Activated CD4-positive, alpha-beta T cell treated with anti-CD3 and anti-CD28 coated beads for 48 hours (primary cell): ENCODE data around the gene CDHR3.
"Not testable (repeated sequence)": the region's sequence is repeated elsewhere in the genome, so short reads cannot be mapped to it uniquely, and the experiment has no call there.

ENCODE experiments used
- DNase-seq: peaks from one replicate; pipeline ENCODE4 v3.0.0-alpha.2; 2020

CDHR3 gene, protein sequence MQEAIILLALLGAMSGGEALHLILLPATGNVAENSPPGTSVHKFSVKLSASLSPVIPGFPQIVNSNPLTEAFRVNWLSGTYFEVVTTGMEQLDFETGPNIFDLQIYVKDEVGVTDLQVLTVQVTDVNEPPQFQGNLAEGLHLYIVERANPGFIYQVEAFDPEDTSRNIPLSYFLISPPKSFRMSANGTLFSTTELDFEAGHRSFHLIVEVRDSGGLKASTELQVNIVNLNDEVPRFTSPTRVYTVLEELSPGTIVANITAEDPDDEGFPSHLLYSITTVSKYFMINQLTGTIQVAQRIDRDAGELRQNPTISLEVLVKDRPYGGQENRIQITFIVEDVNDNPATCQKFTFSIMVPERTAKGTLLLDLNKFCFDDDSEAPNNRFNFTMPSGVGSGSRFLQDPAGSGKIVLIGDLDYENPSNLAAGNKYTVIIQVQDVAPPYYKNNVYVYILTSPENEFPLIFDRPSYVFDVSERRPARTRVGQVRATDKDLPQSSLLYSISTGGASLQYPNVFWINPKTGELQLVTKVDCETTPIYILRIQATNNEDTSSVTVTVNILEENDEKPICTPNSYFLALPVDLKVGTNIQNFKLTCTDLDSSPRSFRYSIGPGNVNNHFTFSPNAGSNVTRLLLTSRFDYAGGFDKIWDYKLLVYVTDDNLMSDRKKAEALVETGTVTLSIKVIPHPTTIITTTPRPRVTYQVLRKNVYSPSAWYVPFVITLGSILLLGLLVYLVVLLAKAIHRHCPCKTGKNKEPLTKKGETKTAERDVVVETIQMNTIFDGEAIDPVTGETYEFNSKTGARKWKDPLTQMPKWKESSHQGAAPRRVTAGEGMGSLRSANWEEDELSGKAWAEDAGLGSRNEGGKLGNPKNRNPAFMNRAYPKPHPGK

DNA sequence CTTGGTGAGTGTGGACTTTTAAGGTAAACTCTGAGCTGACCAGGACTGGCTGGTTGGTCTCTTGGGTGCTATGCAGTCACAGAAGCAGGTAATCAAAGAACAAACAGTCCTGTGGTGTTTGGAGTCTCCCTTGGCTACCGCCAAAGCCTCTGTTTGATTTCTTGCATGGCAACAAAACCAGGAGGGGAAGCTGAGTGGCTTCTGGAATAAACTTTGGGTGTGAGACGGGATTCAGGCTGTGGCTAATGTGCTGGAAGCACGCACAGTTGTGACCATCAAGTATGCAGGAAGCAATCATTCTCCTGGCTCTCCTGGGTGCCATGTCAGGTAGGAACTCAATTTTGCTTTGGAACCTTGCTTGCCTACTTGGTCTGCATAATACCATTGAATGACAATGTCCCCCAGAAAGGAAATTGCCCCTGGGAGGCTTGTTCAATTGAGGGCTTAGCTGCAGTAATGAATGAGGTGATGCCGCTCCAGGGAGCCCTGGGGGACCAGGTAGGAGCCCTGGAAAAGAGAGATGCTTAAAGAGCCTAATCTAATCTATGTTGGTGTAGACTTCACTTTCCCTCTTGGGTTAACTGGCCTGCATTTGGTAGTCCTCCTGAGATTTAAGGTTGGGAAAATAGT, at the start of gene CDHR3:
Gene CDHR3 (plus strand): TSS at position 227 of the 630 bp plus-strand sequence. CDS start 55 bp downstream, at position 282.
- DNase-seq, result no peak

DNA sequence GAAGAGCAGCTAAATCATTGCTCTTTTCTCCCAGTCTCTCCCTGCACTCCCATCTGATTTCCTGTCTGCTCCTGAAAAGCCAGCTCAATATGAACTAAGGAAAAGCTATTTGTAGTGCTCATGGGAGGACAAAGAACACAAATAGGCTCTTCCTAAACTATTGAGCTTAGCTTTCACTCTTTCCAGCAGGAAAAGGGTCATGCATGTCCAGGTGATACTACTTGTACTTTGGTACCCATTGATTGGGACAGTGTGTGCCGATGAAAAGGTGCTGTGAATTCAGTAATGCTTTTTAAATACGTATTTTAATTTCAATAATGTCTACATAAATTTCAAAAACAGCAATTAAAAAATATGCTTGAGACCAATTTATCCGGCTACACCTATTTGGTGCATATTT, 49.1 kb upstream of the CDHR3 start:
- no peak for DNase-seq

GRCh38 chr7:105916603-105917002, 46.5 kb upstream of the CDHR3 start:
- DNase-seq, result no peak

DNA sequence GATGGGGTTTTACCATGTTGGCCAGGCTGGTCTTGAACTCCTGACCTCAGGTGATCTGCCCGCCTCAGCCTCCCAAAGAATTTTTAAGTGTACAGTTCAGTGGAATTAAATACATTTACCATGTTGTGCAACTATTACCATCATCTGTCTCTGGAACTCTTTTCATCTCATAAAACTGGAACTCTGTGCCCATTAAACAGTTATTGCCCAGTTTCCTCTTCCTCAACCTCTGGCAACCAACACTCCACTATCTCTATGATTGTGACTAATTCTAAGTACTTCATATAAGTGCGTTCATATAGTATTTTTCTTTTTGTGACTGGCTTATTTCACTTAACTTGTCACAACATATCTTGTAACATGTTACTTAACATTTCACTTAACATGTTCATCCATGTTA, 45.4 kb upstream of the CDHR3 start:
- no peak for DNase-seq

GRCh38 chr7:105920766-105921165, 42.3 kb upstream of the CDHR3 start:
- no peak for DNase-seq

GRCh38 chr7:105924945-105925344, 38.1 kb upstream of the CDHR3 start:
- peak; percentile 52 for DNase-seq

GRCh38 chr7:105926131-105926530, 36.9 kb upstream of the CDHR3 start:
- DNase-seq, result no peak

DNA sequence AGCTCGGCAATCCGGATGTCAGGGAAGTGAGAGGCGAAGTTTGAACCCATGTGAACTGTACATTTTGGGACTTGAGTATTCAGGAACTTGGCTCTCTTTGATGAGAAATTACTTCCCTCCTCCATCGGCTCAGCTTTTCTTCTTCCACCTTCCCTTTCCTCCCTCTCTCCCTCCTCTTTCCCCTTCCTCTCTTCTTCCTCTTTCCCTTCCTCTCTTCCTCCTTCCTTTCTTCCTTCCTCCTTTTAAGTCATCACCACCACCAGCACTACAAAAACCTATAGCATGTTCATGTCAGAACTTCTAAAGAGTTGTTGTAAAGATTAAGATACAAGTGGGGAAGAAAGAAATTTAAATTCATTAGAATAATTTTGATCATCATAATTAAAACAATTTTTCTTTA, 31.9 kb upstream of the CDHR3 start:
- no peak for DNase-seq

GRCh38 chr7:105932835-105933477, 30.1 kb upstream of the CDHR3 start:
- no peak for DNase-seq

DNA sequence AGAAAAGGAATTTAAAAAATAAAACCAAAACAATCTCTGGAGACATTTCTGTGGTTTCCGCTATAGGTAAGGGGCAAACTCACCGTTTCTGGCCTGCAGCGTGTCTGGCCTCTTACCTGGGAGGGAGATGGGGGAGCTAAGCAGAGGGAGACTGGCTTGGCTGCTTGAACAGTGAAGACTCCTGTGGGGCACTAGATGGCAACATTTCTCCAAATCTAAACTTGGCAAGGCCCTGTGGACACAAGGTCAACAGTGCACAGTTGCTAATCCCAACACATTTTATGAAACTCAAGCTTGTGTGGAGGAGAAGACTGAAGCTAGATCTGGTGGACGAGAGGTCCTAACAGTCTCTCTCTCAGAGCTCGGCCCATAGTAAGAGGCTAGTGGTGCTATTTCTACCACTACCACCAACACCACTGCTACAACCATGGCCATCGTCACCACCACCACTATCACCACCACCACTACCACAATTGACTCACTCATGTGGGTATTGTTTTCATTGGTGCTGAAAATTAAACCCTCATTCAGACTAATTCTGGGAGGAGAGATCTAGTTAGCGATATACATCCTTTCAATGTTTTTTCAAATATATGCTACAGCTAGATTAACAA, 28.4 kb upstream of the CDHR3 start:
- DNase-seq, result no peak

GRCh38 chr7:105935250-105935649, 27.8 kb upstream of the CDHR3 start:
- no peak for DNase-seq

GRCh38 chr7:105937411-105937810, 25.7 kb upstream of the CDHR3 start:
- DNase-seq, result no peak

DNA sequence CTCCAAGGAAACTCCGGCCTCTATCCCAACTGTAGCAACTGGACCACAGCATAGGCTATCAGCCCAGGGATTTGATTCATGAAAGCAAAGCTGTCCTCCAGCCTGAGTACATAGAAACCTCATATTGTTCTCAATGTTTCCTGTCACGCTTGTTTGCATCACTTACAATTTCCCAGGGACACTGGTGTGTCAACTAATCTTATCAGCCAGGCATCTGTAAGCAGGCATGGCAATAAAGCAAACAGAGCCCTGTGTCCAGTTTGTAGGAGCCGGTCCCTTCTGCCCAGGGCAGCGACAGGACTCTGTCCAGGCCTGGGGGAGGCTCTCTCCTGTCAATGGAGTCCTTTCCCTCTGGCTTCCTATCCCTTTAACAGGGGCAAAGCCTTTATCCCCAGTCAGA, 23.0 kb upstream of the CDHR3 start:
- DNase-seq, result no peak

GRCh38 chr7:105941596-105941995, 21.5 kb upstream of the CDHR3 start:
- DNase-seq, result no peak

- no peak for DNase-seq
These were observed 19.6 kb upstream of the CDHR3 start for GRCh38 chr7:105943486-105943885.

- DNase-seq, result no peak
These were observed 17.2 kb upstream of the CDHR3 start for GRCh38 chr7:105945848-105946247.

DNA sequence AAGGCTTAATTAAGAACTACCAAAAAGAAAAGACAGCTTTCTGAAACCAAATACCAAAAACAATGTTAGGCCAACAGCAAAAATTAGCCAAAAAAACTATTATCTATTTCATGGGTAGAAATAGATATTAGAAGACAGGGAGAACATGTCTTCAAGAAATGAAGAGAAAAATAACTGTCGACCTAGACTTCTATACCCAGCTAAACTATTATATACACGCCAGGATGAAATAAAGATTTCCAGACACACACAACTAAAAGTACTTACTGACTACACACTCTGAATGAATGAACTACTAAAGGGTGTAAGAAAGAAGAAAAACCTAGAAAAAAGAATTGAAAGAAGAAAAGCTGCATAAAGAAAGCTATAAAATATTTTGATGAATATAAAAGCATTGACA, 11.5 kb upstream of the CDHR3 start:
- no peak for DNase-seq

- no peak for DNase-seq
These were observed 10.0 kb upstream of the CDHR3 start for GRCh38 chr7:105952917-105953595.

DNA sequence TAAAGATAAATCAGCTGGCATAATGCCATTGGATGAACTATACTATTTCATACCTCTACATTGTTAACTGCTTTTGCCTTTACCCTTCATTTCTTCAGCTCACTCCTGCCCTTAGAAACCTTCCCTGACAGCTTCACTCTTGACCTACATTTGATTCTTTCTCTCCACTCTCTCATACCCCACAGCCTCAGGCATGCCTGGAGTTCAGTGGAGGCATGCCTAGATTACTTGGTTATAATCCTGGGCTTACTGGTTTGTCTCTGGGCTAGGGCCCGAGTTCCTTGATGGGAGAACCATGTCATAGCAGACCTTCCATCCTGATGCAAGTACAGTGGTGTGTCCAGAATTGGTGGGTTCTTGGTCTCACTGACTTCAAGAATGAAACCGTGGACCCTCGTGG, 8.4 kb upstream of the CDHR3 start:
- no peak for DNase-seq

GRCh38 chr7:105955651-105956466, 7.2 kb upstream of the CDHR3 start:
- DNase-seq, result not testable (repeated sequence)

- no peak for DNase-seq
These were observed 5.1 kb upstream of the CDHR3 start for GRCh38 chr7:105958012-105958411.
